ENCODE results near the gene NTMT1.
"Not testable (repeated sequence)": the region's sequence is repeated elsewhere in the genome, so short reads cannot be mapped to it uniquely, and the experiment has no call there.

NTMT1 gene

DNA sequence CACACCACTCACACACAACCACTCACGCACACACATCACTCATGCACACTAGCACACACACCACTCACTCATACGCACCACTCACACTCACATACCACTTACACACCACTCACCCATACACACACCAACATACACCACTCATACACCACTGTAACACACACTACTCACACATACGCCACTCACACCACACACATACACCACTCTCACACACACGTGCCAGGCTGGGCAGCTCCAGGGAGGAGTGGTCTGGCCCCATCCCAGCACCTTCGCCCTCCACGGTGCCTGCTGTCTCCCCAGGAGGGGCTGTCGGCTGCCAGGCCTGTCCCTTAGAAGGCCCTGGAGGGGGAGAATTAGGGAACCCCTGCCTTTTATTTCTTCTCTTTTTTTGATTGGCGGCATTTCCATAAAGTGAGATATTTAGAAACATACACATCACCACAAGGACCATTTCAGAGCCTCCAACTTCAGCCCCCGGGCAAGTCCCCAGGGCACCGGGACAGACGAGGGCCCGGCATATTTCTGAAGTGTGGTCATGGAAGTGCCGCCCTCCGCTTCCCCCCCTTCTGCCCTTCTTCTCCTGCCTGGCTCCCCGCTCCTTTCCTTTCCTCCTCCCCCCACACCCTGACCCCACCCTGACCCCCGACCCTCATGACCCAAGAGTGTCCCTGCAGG is 22.3 kb downstream of the NTMT1 start:
- in situ Hi-C loops (cut with MboI; ENCODE audit: low sequenced_read_pairs), result no loop called here

- in situ Hi-C loops (cut with MboI; ENCODE audit: low sequenced_read_pairs), result no loop called here
These were observed 22.8 kb downstream of the NTMT1 start for GRCh38 chr9:129648764-129649115.

DNA sequence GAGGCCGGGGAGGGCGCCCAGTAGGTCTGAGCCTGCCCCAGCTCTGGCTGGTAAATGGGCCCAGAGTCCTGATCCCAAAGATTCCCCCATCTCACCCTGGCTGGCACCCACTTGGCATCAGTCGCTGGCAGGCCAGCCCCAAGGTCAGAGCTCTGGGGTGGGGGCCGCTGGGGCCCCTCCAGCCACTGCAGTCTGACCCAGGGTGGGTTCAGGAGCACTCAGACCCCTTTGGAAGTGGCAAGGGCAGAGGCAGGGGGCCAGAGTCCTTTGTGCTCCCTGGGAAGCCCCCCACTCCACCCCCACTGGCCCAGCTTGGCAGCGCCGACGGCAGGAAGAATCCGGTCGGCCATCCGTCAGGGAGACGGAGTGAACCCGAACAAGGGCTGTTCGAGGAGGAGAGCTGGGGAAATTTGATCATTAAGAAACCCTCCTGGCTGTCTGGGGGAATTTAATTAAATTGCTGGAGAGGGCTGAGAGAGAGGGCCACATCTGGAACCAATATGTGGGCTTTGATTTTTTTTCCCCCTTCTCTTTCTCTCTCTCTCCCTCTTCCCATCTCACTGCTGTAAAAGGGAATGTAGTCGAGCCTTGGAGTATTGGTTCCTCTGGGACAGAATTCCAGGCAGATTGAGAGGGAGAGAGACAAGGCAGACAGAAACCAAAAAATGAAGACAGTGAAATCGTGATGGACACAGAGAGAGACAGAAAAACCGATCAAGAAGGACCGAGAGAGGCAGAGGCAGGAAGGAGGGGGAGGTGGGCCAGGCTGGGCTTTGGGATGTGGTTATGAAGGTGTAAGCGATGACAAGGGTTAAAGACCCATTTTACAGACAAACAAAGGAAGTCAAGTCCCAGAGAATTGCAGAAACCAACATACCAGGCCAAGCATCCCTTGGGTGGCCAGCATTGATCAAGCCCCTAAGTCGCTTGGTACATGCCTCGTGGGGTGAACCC is 24.0 kb downstream of the NTMT1 start:
- in situ Hi-C loops (cut with MboI; ENCODE audit: low sequenced_read_pairs), result no loop called here

GRCh38 chr9:129650680-129651235 is 24.8 kb downstream of the NTMT1 start:
- in situ Hi-C loops (cut with MboI; ENCODE audit: low sequenced_read_pairs), result no loop called here

DNA sequence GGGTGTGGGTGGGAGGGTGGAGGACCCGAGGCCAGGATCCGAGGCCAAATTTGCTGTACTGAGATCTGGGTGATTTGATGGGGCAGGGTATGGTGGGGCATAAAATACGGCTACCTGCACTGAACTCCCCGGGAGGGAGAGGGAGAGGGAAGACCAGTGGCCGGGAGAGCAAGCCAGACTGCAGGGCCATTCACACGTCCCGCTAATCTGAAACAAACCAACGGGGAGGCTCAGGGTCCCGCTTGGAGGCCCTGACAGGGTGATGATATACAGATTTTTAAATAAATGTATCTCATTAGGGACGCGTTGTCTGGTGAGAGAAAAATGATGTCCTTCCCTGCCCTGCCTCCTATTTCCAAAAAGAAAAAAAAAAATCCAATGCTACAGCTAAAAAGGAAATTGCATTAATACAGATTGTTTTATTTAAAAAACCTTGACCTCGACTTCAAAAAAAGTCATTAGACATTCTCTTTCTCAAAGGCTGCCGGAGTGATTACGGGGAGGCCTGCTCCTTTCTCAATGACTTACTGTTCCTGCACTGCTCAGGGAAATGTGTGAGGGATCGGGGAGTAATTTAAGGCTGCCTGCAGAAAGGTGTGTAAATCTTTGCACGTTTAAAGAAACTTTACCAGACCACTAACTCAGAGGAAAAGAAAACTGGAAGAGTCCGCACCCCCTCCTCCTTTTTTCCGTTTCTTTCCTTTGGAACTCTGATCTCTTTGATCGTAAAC is 28.0 kb downstream of the NTMT1 start:
- in situ Hi-C loops (cut with MboI; ENCODE audit: low sequenced_read_pairs), result no loop called here

- in situ Hi-C loops (cut with MboI; ENCODE audit: low sequenced_read_pairs), result no loop called here
These were observed 28.6 kb downstream of the NTMT1 start for GRCh38 chr9:129654554-129655040.

- in situ Hi-C loops (cut with MboI; ENCODE audit: low sequenced_read_pairs), result no loop called here
These were observed 29.2 kb downstream of the NTMT1 start for GRCh38 chr9:129655154-129655553.

- in situ Hi-C loops (cut with MboI; ENCODE audit: low sequenced_read_pairs), result no loop called here
These were observed 29.7 kb downstream of the NTMT1 start for GRCh38 chr9:129655696-129656095.

- in situ Hi-C loops (cut with MboI; ENCODE audit: low sequenced_read_pairs), result no loop called here
These were observed 30.9 kb downstream of the NTMT1 start for GRCh38 chr9:129656795-129657390.

DNA sequence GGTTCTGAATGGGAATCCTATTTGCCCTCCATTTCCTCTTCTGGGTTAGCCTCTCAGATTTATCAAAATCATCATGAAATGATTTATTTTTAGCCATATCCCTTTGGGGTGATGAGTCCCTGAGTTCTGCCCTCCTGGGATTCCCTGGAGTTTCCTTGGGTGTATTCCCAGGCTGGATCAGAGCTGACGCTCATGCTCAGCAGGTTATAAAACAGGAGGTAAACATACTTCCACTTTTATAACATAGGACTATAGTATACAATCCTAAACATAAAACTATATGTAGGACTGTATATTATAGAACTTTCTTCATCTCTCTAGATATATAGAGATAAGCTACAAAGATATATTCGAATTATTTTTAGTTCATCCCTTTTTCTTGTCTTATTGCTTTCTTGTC is 35.1 kb downstream of the NTMT1 start:
- in situ Hi-C loops (cut with MboI; ENCODE audit: low sequenced_read_pairs), result no loop called here

DNA sequence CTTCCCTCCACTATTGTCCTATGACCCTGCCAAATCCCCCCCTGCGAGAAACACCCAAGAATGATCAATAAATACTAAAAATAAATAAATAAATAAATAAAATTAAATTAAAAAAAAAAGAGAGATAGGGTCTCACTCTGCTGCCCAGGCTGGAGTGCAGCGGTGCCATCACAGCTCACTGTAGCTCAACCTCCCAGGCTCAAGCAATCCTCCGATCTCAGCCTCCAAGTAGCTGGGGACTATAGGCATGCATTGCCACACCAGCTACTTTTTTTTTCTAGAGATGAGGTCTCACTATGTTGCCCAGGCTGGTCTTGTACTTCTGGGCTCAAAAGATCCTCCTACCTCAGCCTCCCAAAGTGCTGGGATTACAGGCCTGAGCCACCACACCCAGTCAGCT is 36.3 kb downstream of the NTMT1 start:
- in situ Hi-C loops (cut with MboI; ENCODE audit: low sequenced_read_pairs), result not testable (repeated sequence)

GRCh38 chr9:129664746-129665388 is 38.9 kb downstream of the NTMT1 start:
- in situ Hi-C loops (cut with MboI; ENCODE audit: low sequenced_read_pairs), result no loop called here

- in situ Hi-C loops (cut with MboI; ENCODE audit: low sequenced_read_pairs), result no loop called here
These were observed 39.4 kb downstream of the NTMT1 start, which contains the start of gene PRRX2 for GRCh38 chr9:129665389-129665775. TSS of gene PRRX2 (plus strand) at chr9:129665647. CDS start at chr9:129665868, 221 bp downstream.

DNA sequence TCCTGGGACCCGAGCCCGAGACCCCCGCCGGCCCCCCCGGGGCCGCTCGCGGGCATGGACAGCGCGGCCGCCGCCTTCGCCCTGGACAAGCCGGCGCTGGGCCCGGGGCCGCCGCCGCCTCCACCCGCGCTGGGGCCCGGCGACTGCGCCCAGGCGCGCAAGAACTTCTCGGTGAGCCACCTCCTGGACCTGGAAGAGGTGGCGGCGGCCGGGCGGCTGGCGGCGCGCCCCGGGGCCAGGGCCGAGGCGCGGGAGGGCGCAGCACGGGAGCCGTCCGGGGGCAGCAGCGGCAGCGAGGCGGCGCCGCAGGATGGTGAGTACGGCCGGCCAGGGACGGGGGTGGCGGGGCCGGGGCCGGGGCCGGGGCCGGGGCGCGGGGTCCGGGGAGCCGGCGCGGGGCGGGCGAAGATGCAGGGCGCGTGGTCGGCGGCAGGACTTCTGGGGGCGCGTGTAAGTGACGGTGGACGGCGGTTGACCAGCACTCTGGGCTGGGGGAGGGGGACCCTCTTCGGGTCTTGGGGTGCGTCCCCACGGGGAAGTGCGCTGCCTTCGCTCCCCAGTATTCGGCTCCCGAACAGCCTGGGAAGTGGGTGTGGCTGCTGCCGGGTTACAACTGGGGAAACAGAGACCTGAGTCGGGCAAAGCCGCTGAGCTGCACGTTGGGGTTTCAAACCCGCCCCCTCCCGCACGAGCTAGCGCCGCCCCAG is 40.0 kb downstream of the NTMT1 start:
- in situ Hi-C loops (cut with MboI; ENCODE audit: low sequenced_read_pairs), result no loop called here

GRCh38 chr9:129666575-129666974 is 40.6 kb downstream of the NTMT1 start:
- in situ Hi-C loops (cut with MboI; ENCODE audit: low sequenced_read_pairs), result no loop called here

DNA sequence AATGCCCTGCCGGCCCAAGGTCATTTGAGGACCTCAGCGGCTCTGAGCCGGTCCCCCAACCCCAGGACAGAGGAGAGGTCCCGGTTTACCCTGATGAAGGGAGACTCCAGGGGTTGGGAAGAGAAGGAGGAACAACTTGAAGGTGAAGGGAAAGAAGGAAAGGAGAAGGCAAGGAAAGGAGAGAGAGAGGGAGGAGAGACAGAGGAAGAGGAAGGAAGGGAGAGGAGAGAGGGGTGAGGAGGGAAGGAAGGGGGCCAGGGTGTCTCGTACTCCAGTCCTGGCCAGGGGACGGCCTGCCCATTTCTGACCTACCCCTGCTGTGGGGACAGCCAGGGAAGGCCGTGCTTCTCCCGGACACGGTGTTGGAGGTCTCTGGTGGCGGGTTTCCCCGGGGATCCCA is 41.4 kb downstream of the NTMT1 start:
- in situ Hi-C loops (cut with MboI; ENCODE audit: low sequenced_read_pairs), result no loop called here

DNA sequence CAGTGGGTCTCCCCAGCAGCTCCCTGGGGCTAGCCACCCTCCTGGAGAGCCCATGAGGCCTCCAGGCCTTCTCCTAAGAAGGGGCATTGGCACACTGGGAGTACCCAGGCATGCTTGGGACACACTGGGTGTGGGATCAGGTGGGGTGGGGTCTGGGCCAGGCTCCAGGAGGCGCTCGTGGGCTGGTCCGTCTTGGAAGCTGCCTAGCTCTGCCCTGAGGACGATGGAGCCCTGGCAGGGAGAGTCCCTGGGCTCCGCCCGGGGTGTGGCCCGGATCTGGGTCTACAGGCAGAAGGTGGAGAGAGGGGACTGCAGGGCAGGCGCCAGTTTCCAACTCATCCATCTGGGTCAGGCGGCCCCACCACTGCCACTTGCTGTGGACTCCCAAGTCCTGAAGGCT is 41.9 kb downstream of the NTMT1 start:
- in situ Hi-C loops (cut with MboI; ENCODE audit: low sequenced_read_pairs), result no loop called here

- in situ Hi-C loops (cut with MboI; ENCODE audit: low sequenced_read_pairs), result no loop called here
These were observed 43.3 kb downstream of the NTMT1 start for GRCh38 chr9:129669141-129669718.

DNA sequence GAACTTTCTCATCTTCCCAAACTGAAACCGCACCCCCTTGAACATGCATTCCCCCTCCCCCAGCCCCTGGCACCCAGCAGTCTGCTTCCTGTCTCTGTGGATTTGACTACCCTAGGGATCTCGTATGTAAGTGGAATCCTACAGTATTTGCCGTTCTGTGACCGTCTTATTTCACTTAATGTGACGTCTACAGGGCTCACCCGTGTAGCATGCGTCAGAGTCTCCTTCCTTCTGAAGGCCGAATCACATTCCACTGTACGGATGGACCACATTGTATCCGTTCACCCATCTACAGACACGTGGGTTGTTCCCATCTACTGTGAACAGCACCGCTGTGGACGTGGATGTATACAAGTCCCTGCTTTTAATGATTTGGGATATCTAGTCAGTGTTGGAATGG is 44.0 kb downstream of the NTMT1 start:
- in situ Hi-C loops (cut with MboI; ENCODE audit: low sequenced_read_pairs), result no loop called here
